GM23338 (cell line): Measurements from ENCODE around the gene PHLDB3. TPM values are rescaled to one million over a fixed set of nuclear protein-coding genes. Genes with fewer than 3 reads are reported as not detected.

Experiments
- ATAC-seq: fragments of 200-7000 bp; cut with Tn5 transposase; 3 replicates; pipeline ENCODE4 v1.9.1; 2020
- DNase-seq: peaks from one replicate; pipeline ENCODE4 v3.0.0-alpha.2; 2015; ENCODE audit warnings: low spot score
- H2AFZ ChIP-seq: fragments of 200-600 bp; sonication (generic); 2 replicates; pipeline ENCODE4 v1.8.0; 2016; ENCODE audit warnings: antibody characterized with exemption, mild to moderate bottlenecking, moderate library complexity
- H3F3A ChIP-seq: fragments of 200-600 bp; sonication (generic); replicated peaks from 2 replicates; pipeline ENCODE4 v1.8.0; 2017; ENCODE audit warnings: antibody characterized with exemption, mixed run types, low read depth
- H3K27ac ChIP-seq: fragments of 200-600 bp; sonication (generic); 2 replicates; pipeline ENCODE4 v1.6.1; 2016; ENCODE audit warnings: low read depth
- H3K27me3 ChIP-seq: fragments of 200-600 bp; sonication (generic); 2 replicates; pipeline ENCODE4 v1.8.0; 2016; ENCODE audit warnings: mild to moderate bottlenecking, mixed run types, moderate library complexity; ENCODE audit not compliant: insufficient read depth
- H3K36me3 ChIP-seq: fragments of 200-600 bp; sonication (generic); 2 replicates; pipeline ENCODE4 v1.8.0; 2016; ENCODE audit warnings: mild to moderate bottlenecking; ENCODE audit not compliant: insufficient read depth
- H3K4me1 ChIP-seq: fragments of 200-600 bp; sonication (generic); 2 replicates; pipeline ENCODE4 v1.8.0; 2016; ENCODE audit warnings: mild to moderate bottlenecking, moderate library complexity; ENCODE audit not compliant: insufficient read depth
- H3K4me2 ChIP-seq: fragments of 200-600 bp; sonication (generic); 2 replicates; pipeline ENCODE4 v1.7.1; 2017; ENCODE audit warnings: mixed run types
- H3K4me3 ChIP-seq: fragments of 200-600 bp; sonication (generic); 2 replicates; pipeline ENCODE4 v1.6.1; 2016; ENCODE audit warnings: mixed run types
- H3K79me2 ChIP-seq: fragments of 200-600 bp; sonication (generic); replicated peaks from 2 replicates; pipeline ENCODE4 v1.8.0; 2017; ENCODE audit warnings: mild to moderate bottlenecking; ENCODE audit not compliant: insufficient read depth
- H3K9me2 ChIP-seq: fragments of 200-600 bp; sonication (generic); 2 replicates; pipeline ENCODE4 v1.8.0; 2017; ENCODE audit not compliant: insufficient read depth
- H4K20me1 ChIP-seq: fragments of 200-600 bp; sonication (generic); replicated peaks from 2 replicates; pipeline ENCODE4 v1.8.0; 2017; ENCODE audit warnings: mild to moderate bottlenecking; ENCODE audit not compliant: insufficient read depth
- H3K27ac Mint-ChIP-seq: 2 replicates; pipeline ENCODE4 v1.8.0; 2020; ENCODE audit warnings: inconsistent platforms, mild to moderate bottlenecking, moderate library complexity, mixed read lengths
- H3K27me3 Mint-ChIP-seq: 3 replicates; pipeline ENCODE4 v1.8.0; 2022; ENCODE audit warnings: low read depth, mild to moderate bottlenecking, moderate library complexity, mixed read lengths, inconsistent platforms; ENCODE audit not compliant: insufficient read depth, poor library complexity
- H3K36me3 Mint-ChIP-seq: 3 replicates; pipeline ENCODE4 v1.8.0; 2021; ENCODE audit warnings: low read depth, mild to moderate bottlenecking, inconsistent platforms, moderate library complexity, mixed read lengths
- H3K4me1 Mint-ChIP-seq: 3 replicates; pipeline ENCODE4 v1.8.0; 2020; ENCODE audit warnings: mild to moderate bottlenecking, inconsistent platforms, mixed read lengths
- H3K4me3 Mint-ChIP-seq: 3 replicates; pipeline ENCODE4 v1.8.0; 2021; ENCODE audit warnings: moderate library complexity, mild to moderate bottlenecking, inconsistent platforms, mixed read lengths
- H3K9me3 Mint-ChIP-seq: 3 replicates; pipeline ENCODE4 v1.8.0; 2020; ENCODE audit warnings: moderate library complexity, mild to moderate bottlenecking, inconsistent platforms, mixed read lengths
- CREB1 ChIP-seq: fragments of 250-450 bp; sonication (Bioruptor Pico); IDR thresholded peaks from 2 replicates; pipeline ENCODE4 v1.5.0; 2020; ENCODE audit warnings: low read depth, mild to moderate bottlenecking, moderate library complexity
- EZH2 ChIP-seq: fragments of 200-600 bp; sonication (generic); IDR thresholded peaks from one replicate; pipeline ENCODE4 v1.8.0; 2017; ENCODE audit warnings: antibody characterized with exemption, mild to moderate bottlenecking, low read depth; ENCODE audit not compliant: unreplicated experiment
- EZH2phosphoT487 ChIP-seq: fragments of 200-600 bp; sonication (generic); IDR thresholded peaks from one replicate; pipeline ENCODE4 v1.8.1; 2018; ENCODE audit warnings: antibody characterized with exemption; ENCODE audit not compliant: unreplicated experiment
- JUNB ChIP-seq: IDR thresholded peaks from one replicate; pipeline ENCODE4 v1.6.1; 2016; ENCODE audit warnings: antibody characterized with exemption; ENCODE audit not compliant: unreplicated experiment
- NANOG ChIP-seq: IDR thresholded peaks from 2 replicates; pipeline ENCODE4 v1.6.1; 2016; ENCODE audit warnings: antibody characterized with exemption, borderline replicate concordance
- POLR2AphosphoS5 ChIP-seq: IDR thresholded peaks from 2 replicates; pipeline ENCODE4 v1.6.1; 2016; ENCODE audit warnings: antibody characterized with exemption, low read depth
- STAT1 ChIP-seq: IDR thresholded peaks from one replicate; pipeline ENCODE4 v1.6.1; 2016; ENCODE audit warnings: antibody characterized with exemption; ENCODE audit not compliant: unreplicated experiment
- ZNF114 ChIP-seq: fragments of 250-450 bp; sonication (Bioruptor Pico); IDR thresholded peaks from 2 replicates; pipeline ENCODE4 v1.5.0; 2020; ENCODE audit warnings: mild to moderate bottlenecking, moderate library complexity
- ZNF331 ChIP-seq: fragments of 250-450 bp; sonication (Bioruptor Pico); IDR thresholded peaks from 2 replicates; pipeline ENCODE4 v1.5.0; 2020; ENCODE audit warnings: low read depth, mild to moderate bottlenecking, moderate library complexity
- polyA plus RNA-seq: library from polyadenylated mRNA; unstranded; fragments of >200 nt; fragmentation: Nextera tagmentation; extraction: Ambion mirVana; gene quantifications from 2 replicates; pipeline ENCODE4 v1.2.1, GENCODE V29; 2016
- total RNA-seq: library from RNA; depleted of rRNA; stranded (reverse); fragments of >200 nt; shearing (Covaris generic); gene quantifications from 2 replicates; pipeline ENCODE4 v1.2.3, GENCODE V29; 2014
- TF ChIP-seq, protein P1 (sequence below): IDR thresholded peaks from one replicate; pipeline ENCODE4 v1.6.1; 2018; ENCODE audit warnings: antibody characterized with exemption; ENCODE audit not compliant: unreplicated experiment

Gene PHLDB3
- total and polyA plus RNA-seq, 2 experiments from 2014 or later = 6.3 to 15.4 TPM

GRCh38 chr19:43474986-43475705, 29.4 kb downstream of the PHLDB3 start:
- H4K20me1 ChIP-seq = no peaks in the 10 kb centered on the region
- H3K27ac ChIP-seq = no peak overlapping the region
- H3K4me2 ChIP-seq = peak overlapping the region; percentile 76
- Mint-ChIP-seq H3K27me3 (peaks cover 14% of the 10 kb centered on the region), H3K9me3 (no peaks in the 10 kb centered on the region), H3K36me3 (no peaks in the 10 kb centered on the region), H3K4me1 (peaks cover 5% of the 10 kb centered on the region; the same call in 2 of the 3 replicates), H3K27ac (peak overlapping the region; percentile 67; the same call in 1 of the 2 replicates), H3K4me3 (peak overlapping the region; percentile 75)
- H3K27me3 ChIP-seq = 0 out of 2 replicates have a peak, but pooled peaks cover 5% of the 10 kb centered on the region
- H3K4me1 ChIP-seq = peaks cover 6% of the 10 kb centered on the region; the same call in 1 of the 2 replicates
- TF ChIP-seq ZNF114 (CRISPR knock-in tag) = no peak
- TF ChIP-seq POLR2AphosphoS5 = peak; percentile 82
- TF ChIP-seq NANOG = no peak
- TF ChIP-seq CREB1 = peak; percentile 93
- no peak for TF ChIP-seq JUNB
- peak; percentile 94 for ATAC-seq
- H3K79me2 ChIP-seq = no peaks in the 10 kb centered on the region
- H3K36me3 ChIP-seq = no peaks in the 10 kb centered on the region
- peak; percentile 98 for DNase-seq
- 0 out of 2 replicates have a peak, but pooled peaks cover 4% of the 10 kb centered on the region for H3F3A ChIP-seq
- H3K4me3 ChIP-seq = peak overlapping the region; percentile 52
- no peaks in the 10 kb centered on the region for H3K9me2 ChIP-seq
- H2AFZ ChIP-seq = peak overlapping the region; percentile 52; the same call in 1 of the 2 replicates

DNA sequence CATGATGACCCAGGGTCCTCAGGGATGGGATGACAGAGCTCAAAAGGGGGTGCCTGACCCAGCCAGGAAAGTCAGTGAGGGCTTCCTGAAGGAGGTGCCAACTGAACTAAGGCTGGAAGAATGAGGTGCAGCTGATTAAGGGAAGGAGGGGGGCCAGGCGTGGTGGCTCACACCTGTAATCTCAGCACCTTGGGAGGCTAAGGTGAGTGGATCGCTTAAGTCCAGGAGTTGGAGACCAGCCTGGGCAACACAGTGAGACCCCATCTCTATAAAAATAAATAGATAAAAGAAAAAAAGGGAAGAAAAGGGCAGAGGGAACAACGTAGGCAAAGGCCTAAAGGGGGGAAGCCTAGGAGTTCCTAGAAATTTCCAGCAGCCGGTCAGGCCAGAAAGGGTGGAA, 30.1 kb downstream of the PHLDB3 start:
- H3K36me3 ChIP-seq = no peaks in the 10 kb centered on the region
- Mint-ChIP-seq H3K9me3 (no peaks in the 10 kb centered on the region), H3K27me3 (peaks cover 16% of the 10 kb centered on the region), H3K4me3 (peak overlapping the region; percentile 75; the same call in 1 of the 3 replicates), H3K36me3 (no peaks in the 10 kb centered on the region), H3K27ac (no peak overlapping the region), H3K4me1 (peaks cover 7% of the 10 kb centered on the region)
- H3F3A ChIP-seq = 0 out of 2 replicates have a peak, but pooled peaks cover 4% of the 10 kb centered on the region
- H3K4me3 ChIP-seq = peak overlapping the region; percentile 52
- TF ChIP-seq POLR2AphosphoS5 = no peak
- no peak for TF ChIP-seq JUNB
- no peak for TF ChIP-seq STAT1
- TF ChIP-seq ZNF114 (CRISPR knock-in tag) = no peak
- TF ChIP-seq EZH2 = no peak
- no peak for TF ChIP-seq ZNF331 (CRISPR knock-in tag)
- TF ChIP-seq EZH2phosphoT487 = no peak
- TF ChIP-seq, protein P1, sequence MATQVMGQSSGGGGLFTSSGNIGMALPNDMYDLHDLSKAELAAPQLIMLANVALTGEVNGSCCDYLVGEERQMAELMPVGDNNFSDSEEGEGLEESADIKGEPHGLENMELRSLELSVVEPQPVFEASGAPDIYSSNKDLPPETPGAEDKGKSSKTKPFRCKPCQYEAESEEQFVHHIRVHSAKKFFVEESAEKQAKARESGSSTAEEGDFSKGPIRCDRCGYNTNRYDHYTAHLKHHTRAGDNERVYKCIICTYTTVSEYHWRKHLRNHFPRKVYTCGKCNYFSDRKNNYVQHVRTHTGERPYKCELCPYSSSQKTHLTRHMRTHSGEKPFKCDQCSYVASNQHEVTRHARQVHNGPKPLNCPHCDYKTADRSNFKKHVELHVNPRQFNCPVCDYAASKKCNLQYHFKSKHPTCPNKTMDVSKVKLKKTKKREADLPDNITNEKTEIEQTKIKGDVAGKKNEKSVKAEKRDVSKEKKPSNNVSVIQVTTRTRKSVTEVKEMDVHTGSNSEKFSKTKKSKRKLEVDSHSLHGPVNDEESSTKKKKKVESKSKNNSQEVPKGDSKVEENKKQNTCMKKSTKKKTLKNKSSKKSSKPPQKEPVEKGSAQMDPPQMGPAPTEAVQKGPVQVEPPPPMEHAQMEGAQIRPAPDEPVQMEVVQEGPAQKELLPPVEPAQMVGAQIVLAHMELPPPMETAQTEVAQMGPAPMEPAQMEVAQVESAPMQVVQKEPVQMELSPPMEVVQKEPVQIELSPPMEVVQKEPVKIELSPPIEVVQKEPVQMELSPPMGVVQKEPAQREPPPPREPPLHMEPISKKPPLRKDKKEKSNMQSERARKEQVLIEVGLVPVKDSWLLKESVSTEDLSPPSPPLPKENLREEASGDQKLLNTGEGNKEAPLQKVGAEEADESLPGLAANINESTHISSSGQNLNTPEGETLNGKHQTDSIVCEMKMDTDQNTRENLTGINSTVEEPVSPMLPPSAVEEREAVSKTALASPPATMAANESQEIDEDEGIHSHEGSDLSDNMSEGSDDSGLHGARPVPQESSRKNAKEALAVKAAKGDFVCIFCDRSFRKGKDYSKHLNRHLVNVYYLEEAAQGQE = no peak
- TF ChIP-seq NANOG = no peak
- H3K4me1 ChIP-seq = peaks cover 6% of the 10 kb centered on the region; the same call in 1 of the 2 replicates
- H2AFZ ChIP-seq = no peak overlapping the region
- DNase-seq (no peak), ATAC-seq (no peak)
- 0 out of 2 replicates have a peak, but pooled peaks cover 5% of the 10 kb centered on the region for H3K27me3 ChIP-seq
- no peaks in the 10 kb centered on the region for H3K79me2 ChIP-seq
- no peak overlapping the region for H3K27ac ChIP-seq
- no peaks in the 10 kb centered on the region for H4K20me1 ChIP-seq
- H3K4me2 ChIP-seq = peak overlapping the region; percentile 76
- no peaks in the 10 kb centered on the region for H3K9me2 ChIP-seq
